Measurements from ENCODE around the gene GIMAP4. TPM values are rescaled to one million over a fixed set of nuclear protein-coding genes. Genes with fewer than 3 reads are reported as not detected.
"Not testable (repeated sequence)": the region's sequence is repeated elsewhere in the genome, so short reads cannot be mapped to it uniquely, and the experiment has no call there.

The GIMAP4 gene
- not detected in 2 replicates for total RNA-seq (2014; rRNA removed; shearing (Covaris generic))
- not detected in 2 replicates for total RNA-seq (2022)
- not detected for Bru-seq, nascent RNA
- not detected for BruChase-seq, experiment 1, labeled RNA remaining after a 6-hour chase
- not detected for BruChase-seq, experiment 2, labeled RNA remaining after a 2-hour chase
- long read RNA-seq, result 0 reads

DNA sequence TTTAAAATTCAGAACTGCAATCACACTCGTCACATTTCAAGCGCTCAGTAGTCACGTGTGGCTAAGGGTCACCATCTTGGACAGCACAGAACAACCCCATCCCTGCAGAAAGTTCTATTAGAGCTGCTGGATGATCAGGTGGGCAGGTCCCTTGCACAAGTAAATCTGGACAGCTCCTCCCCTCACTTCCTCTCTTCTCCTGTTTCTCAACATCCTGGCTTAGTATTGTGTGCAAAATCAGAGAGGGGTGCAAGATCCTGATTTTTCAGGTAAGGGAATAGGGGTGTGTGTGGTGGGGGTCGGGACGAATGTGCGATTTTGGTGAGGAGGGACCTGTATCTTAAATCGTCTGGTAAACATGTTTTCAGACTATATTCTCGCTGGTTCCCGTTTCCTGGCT lies at the start of gene GIMAP4:
Gene GIMAP4 (plus strand): TSS at position 222 of the 400 bp plus-strand sequence. CDS start 2,512 bp downstream, outside the sequence.
- POLR2A ChIA-PET, result no interaction called here
- intact Hi-C loops (cut with micrococcal nuclease; ENCODE audit: unreplicated experiment), result no loop called here
- no peak within 1 kb of the TSS for H2AFZ ChIP-seq (ENCODE audit: low read length)
- CTCF ChIA-PET (ENCODE audit: unreplicated experiment), result no interaction called here
- no peaks in the 10 kb centered on the region for H3K9me2 ChIP-seq (ENCODE audit: insufficient read depth, low read length)
- H4K20me1 ChIP-seq (ENCODE audit: insufficient read depth, low read length), result no peaks in the 10 kb centered on the region
- DNase-seq (ENCODE audit: low spot score), result no peak
- H3K27ac ChIP-seq (ENCODE audit: low read depth, low read length, poor library complexity, severe bottlenecking), result no peak within 1 kb of the TSS
- H3K4me2 ChIP-seq (ENCODE audit: low read length), result no peak within 1 kb of the TSS
- no peak within 1 kb of the TSS for H3K4me3 ChIP-seq (ENCODE audit: low read depth, low read length, poor library complexity, severe bottlenecking)
- no peaks in the 10 kb centered on the region for H3K36me3 ChIP-seq (ENCODE audit: insufficient read depth, low read length)
- no peaks in the 10 kb centered on the region for H3K4me1 ChIP-seq (ENCODE audit: insufficient read depth, low read length, poor library complexity, severe bottlenecking)
- no peaks in the 10 kb centered on the region for H3K9me3 ChIP-seq (ENCODE audit: low read length)
- TF ChIP-seq CTCF (conservative IDR thresholded peaks at IDR 0.05; ENCODE audit: low read length), result no peak
- no peak for TF ChIP-seq EZH2phosphoT487 (IDR thresholded peaks at IDR 0.05; ENCODE audit: borderline replicate concordance, low read depth, low read length)
- H3K79me2 ChIP-seq (ENCODE audit: insufficient read depth, low read depth, low read length), result no peaks in the 10 kb centered on the region
- no TSS peak for BruUV-seq (replicated peaks)

GRCh38 chr7:150519310-150519709 lies 47.9 kb upstream of the GIMAP4 start:
- BruUV-seq (replicated peaks), result no TSS peak
- no peak overlapping the region for H3K4me2 ChIP-seq (ENCODE audit: low read length)
- no peaks in the 10 kb centered on the region for H4K20me1 ChIP-seq (ENCODE audit: insufficient read depth, low read length)
- H3K4me1 ChIP-seq (ENCODE audit: insufficient read depth, low read length, poor library complexity, severe bottlenecking), result no peaks in the 10 kb centered on the region
- TF ChIP-seq EZH2phosphoT487 (IDR thresholded peaks at IDR 0.05; ENCODE audit: borderline replicate concordance, low read depth, low read length), result no peak
- TF ChIP-seq CTCF (conservative IDR thresholded peaks at IDR 0.05; ENCODE audit: low read length), result no peak
- no peaks in the 10 kb centered on the region for H3K36me3 ChIP-seq (ENCODE audit: insufficient read depth, low read length)
- intact Hi-C loops (cut with micrococcal nuclease; ENCODE audit: unreplicated experiment), result no loop called here
- no peaks in the 10 kb centered on the region for H3K79me2 ChIP-seq (ENCODE audit: insufficient read depth, low read depth, low read length)
- no peak overlapping the region for H2AFZ ChIP-seq (ENCODE audit: low read length)
- H3K9me2 ChIP-seq (ENCODE audit: insufficient read depth, low read length), result no peaks in the 10 kb centered on the region
- no peak overlapping the region for H3K4me3 ChIP-seq (ENCODE audit: low read depth, low read length, poor library complexity, severe bottlenecking)
- POLR2A ChIA-PET, result no interaction called here
- H3K27ac ChIP-seq (ENCODE audit: low read depth, low read length, poor library complexity, severe bottlenecking), result no peak overlapping the region
- CTCF ChIA-PET (ENCODE audit: unreplicated experiment), result no interaction called here
- no peaks in the 10 kb centered on the region for H3K9me3 ChIP-seq (ENCODE audit: low read length)
- no peak for DNase-seq (ENCODE audit: low spot score)

DNA sequence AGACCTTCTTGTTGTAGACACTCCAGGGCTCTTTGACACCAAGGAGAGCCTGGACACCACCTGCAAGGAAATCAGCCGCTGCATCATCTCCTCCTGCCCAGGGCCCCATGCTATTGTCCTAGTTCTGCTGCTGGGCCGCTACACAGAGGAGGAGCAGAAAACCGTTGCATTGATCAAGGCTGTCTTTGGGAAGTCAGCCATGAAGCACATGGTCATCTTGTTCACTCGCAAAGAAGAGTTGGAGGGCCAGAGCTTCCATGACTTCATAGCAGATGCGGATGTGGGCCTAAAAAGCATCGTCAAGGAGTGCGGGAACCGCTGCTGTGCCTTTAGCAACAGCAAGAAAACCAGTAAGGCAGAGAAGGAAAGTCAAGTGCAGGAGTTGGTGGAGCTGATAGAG lies 47.0 kb upstream of the GIMAP4 start:
- Histone ChIP-seq H3K27ac (ENCODE audit: low read depth, low read length, poor library complexity, severe bottlenecking) (no peak overlapping the region), H3K79me2 (ENCODE audit: insufficient read depth, low read depth, low read length) (no peaks in the 10 kb centered on the region), H3K4me3 (ENCODE audit: low read depth, low read length, poor library complexity, severe bottlenecking) (no peak overlapping the region), H3K9me3 (ENCODE audit: low read length) (no peaks in the 10 kb centered on the region), H3K36me3 (ENCODE audit: insufficient read depth, low read length) (no peaks in the 10 kb centered on the region), H3K4me2 (ENCODE audit: low read length) (no peak overlapping the region), H3K4me1 (ENCODE audit: insufficient read depth, low read length, poor library complexity, severe bottlenecking) (no peaks in the 10 kb centered on the region), H2AFZ (ENCODE audit: low read length) (no peak overlapping the region), H4K20me1 (ENCODE audit: insufficient read depth, low read length) (no peaks in the 10 kb centered on the region), H3K9me2 (ENCODE audit: insufficient read depth, low read length) (no peaks in the 10 kb centered on the region)
- DNase-seq (ENCODE audit: low spot score), result no peak
- BruUV-seq (replicated peaks), result no TSS peak
- CTCF ChIA-PET (ENCODE audit: unreplicated experiment), result no interaction called here
- POLR2A ChIA-PET, result no interaction called here
- no peak for TF ChIP-seq EZH2phosphoT487 (IDR thresholded peaks at IDR 0.05; ENCODE audit: borderline replicate concordance, low read depth, low read length)
- intact Hi-C loops (cut with micrococcal nuclease; ENCODE audit: unreplicated experiment), result no loop called here

DNA sequence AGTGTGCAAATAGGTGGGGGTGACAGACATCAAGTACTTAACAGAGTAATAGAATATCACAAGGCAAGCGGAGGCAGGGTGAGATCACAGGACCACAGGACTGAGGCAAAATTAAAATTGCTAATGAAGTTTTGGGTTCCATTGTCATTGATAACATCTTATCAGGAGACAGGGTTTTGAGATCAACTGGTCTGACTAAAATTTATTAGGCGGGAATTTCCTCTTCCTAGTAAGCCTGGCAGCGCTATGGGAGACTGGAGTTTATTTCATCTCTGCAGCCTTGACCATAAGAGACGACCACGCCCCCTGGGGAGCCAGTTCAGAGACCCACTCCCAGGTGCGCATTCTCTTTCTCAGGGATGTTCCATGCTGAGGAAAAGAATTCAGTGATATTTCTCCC lies 44.3 kb upstream of the GIMAP4 start:
- BruUV-seq (replicated peaks); H4K20me1 ChIP-seq (ENCODE audit: insufficient read depth, low read length); H2AFZ ChIP-seq (ENCODE audit: low read length); H3K27ac ChIP-seq (ENCODE audit: low read depth, low read length, poor library complexity, severe bottlenecking); H3K4me1 ChIP-seq (ENCODE audit: insufficient read depth, low read length, poor library complexity, severe bottlenecking); CTCF ChIA-PET (ENCODE audit: unreplicated experiment); H3K79me2 ChIP-seq (ENCODE audit: insufficient read depth, low read depth, low read length); POLR2A ChIA-PET; H3K4me2 ChIP-seq (ENCODE audit: low read length); H3K4me3 ChIP-seq (ENCODE audit: low read depth, low read length, poor library complexity, severe bottlenecking); DNase-seq (ENCODE audit: low spot score); H3K36me3 ChIP-seq (ENCODE audit: insufficient read depth, low read length); H3K9me2 ChIP-seq (ENCODE audit: insufficient read depth, low read length); H3K9me3 ChIP-seq (ENCODE audit: low read length); intact Hi-C loops (cut with micrococcal nuclease; ENCODE audit: unreplicated experiment): not testable (repeated sequence)
